ENCODE results near the gene PCYT2. TPM values are rescaled to one million over a fixed set of nuclear protein-coding genes. Genes with fewer than 3 reads are reported as not detected.
A peak's percentile ranks its signal among the peaks of the same experiment; 100 is the strongest.

The PCYT2 gene
- total RNA-seq, 1 donor from 2014 or later, result 40.4 TPM

DNA sequence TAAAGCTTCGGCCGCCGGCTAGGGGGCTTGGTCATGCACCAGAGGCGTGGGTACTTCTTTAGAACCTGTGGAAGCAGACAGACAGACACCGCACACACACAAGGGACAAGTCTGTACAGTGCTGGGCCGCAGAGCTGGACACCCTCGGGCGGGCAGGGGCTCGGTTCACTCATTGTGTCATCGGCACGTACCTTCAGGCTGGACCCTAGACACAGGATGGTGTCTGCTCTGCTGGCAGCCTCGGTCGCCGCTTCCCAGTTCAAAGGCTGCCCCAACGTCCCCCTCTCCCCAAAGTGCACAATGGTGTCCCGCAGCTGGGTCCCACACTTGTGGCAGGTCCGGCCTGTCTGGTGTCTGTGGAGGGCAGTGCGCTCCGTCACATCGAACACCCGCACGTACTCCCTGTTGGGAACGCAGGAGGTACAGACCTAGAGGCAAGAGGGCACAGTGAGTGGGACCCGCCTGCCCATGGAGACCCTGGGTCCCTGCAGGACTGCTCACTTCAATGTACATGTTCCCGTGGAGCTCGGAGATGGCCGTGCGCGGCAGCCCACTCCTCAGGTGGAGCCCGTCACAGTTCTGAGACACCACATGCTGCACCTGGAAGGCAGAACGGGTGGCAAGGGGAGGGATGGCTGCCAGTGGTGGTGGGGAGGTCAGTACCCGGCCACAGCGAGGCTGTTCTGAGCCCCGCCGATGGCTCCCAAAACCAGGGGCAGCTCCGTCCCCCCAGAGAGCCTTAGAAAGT, 3.1 kb upstream of the PCYT2 start:
- no peak for DNase-seq (ENCODE audit: low read depth in 2 of 2)

DNA sequence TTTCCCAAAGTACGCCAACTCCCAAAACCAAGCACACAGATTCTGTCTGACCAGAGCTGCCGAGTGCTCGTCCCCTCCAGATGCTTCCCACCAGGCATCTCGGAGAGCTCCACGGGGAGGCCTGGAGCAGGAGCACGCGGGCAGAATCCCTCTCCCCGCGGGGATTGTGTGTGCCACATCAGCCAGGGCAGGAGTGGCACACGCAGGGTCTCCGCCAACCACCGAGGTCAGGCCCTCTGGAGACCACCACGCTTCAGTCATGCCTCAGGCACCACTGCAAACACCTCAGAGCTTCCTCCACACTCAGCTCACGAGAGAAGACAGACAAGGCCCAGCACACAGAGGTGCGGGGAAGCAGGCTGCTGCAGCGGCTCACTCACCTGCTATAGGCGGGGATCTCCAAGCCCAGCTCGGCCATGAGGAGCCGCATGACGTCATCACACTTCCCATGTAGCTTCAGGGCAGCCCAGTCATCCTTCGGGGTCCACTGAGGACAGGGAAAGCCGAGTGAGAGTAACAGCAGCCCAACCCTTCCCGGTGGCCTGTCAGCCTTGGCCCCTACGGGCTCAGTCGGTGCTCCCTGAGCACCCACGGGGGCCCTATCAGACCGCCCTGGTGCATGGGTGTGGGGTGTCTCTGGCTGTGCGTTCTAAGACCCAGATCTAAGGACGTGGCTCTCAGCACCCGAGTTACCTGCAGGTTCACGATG, 2.3 kb upstream of the PCYT2 start:
- DNase-seq (ENCODE audit: low read depth in 2 of 2), result no peak

DNA sequence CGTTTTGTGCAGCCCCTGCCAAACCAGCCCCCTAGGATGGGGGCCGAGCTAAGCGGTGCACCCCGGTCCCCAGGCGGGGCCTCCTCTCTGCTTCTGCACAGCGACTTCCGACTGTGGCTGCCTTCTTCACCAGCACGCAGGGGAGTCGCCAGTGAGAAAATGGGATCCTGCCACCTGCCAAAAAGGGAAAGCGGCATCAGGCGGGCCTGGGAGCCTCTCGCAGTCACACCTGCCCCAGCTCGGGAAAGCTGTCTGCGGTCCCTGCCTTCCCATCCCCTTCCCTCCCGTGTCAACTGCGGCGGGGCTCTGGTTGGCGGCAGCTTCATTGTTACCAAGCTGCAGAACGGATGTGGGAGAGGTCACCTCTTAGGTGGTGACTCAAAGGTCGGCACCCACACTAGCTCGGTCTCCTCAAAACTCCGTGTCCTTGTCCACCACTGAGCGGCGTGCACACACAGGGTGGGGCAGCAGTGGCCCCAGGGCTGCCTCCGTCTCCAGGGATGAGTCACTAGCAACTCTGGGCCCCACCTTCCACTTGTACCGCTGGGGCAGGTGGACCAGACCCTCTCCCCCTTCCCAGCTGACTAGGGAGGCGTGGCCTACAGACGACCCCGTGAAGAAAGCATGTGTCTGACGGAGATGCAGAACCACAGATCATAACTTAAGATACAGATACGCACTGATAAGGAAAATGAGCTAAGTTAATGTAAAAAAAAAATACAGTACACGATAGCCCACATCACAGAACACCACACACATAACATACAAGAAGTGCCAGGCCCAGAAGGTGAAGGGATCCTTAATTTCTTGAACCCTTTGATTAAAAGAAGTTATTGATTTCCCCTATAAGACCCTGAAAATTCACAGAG, 1.5 kb upstream of the PCYT2 start:
- no peak for DNase-seq (ENCODE audit: low read depth in 2 of 2)

DNA sequence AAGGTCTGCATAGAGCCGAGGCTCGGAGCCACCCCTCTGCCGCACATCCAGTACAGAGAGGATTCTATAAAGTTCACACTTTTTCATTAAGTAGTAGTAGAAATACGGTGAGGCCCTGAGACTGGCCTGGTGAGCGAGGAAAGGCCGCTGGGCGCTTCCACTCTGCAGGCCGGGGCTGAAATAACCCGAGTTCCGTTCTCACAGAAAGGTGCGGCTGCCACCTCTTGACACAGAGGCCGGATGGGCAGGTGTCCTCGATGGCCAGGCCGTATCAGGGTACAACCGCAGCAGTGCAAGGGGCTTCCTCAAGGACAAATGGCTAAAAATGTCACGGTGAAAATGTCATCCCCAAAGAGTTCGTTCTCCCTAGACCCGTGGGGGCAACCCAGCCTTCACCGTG, 770 bp upstream of the PCYT2 start:
- no peak for DNase-seq (ENCODE audit: low read depth in 2 of 2)

DNA sequence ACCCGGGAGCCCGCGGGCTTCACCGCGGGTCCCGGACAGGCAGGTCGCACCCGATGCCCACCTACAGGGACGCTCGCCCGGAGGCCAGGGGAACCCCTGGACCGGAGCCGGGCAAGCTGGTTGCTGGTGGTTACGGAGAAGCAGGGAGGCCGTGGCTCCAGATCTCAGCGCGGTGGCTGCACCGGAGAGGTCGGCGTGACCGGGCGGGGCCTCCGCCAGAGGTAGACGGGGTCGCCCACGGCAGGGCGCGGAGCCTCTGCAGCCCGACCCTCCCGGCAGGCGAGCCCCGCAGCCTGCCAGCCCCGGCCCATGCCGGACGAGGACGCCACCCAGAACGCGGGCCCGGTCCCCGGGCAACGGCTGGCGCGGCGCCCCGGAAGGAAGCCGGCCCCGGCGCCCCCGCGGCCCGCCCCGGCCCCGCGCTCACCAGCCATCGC, 341 bp downstream of the PCYT2 start:
- DNase-seq (ENCODE audit: low read depth in 2 of 2), result peak in 1 of 2 donors; percentile 31

DNA sequence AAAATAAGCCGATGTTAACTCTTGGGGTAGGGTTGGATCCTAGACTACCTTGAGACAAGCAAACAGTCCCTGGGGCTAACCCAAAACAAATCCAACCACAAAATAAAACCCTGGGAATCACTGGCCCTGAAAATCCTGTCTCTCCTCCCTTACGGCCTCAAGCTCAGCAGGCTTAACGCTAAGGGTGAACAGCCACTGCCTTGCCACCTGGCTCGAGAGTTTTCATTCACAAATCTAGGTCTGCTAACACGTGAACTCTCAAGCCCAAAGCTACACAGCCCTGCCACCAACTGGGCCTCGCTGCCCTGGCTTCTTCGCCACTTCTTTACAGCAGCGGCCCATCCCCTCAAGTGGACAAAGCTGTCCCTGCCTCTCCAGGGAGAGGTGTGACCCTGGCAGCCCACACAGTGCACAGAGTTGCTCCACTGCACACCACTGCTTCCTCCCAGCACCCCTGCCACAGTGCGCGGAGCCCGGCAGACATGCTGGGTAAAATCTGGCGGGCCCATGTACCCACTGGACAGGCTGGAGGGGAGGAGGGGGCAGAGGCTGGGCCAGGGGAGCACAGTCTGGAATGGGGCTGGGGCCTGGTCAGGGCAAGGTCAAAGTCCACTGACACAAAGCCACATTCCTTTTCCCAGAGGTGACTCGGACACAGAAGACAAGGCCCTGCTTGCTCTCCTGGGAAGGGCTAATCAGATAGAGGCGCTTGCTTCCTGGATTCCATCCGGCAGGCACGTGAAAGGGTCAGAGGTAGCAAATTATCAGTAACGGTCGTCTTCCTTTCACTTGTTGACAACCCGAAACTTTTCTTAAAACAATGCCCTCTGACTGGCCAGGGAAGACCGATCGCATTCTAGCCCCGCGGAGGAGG, 996 bp downstream of the PCYT2 start:
- peak in 1 of 2 donors; percentile 33 for DNase-seq (ENCODE audit: low read depth in 2 of 2)

DNA sequence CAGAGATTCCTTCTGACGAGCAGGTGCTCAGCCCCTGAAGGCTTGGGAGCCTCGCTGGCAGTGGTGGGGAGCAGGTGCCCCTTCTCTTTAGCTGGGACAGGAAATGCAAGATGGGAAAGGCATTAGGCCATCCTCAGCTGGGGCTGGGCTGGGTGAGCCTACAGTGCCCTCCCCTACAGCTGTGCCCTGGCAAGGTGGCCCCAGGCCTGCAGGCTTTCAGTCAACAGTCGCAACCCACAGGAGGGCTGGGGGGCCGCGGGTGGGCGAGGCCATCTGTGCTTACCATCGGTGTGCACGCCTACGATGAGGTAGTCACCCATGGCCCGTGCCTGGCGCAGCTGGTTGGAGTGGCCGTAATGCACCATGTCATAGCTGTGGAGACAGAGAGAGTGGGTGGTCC, 2.0 kb downstream of the PCYT2 start:
- no peak for DNase-seq (ENCODE audit: low read depth in 2 of 2)

DNA sequence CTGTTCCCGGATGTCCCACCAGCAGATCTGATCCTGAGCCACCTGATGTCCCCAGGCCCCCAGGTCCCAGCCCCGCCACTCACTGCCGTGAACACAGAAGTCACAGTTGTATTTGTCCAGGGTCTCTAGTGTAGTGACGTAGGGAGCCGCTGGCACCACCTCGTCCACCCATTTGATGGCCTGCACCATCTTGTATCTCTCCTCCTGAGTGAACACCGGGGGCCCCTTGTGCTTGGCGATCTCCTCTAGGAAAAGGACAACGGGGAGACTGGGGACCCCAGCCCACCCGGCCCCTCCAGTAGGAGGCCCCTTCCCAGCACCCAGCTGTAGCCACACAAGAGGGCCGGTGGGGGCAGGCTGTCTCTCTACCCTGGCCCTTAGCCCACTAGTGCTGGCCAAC, 2.4 kb downstream of the PCYT2 start:
- DNase-seq (ENCODE audit: low read depth in 2 of 2), result no peak

DNA sequence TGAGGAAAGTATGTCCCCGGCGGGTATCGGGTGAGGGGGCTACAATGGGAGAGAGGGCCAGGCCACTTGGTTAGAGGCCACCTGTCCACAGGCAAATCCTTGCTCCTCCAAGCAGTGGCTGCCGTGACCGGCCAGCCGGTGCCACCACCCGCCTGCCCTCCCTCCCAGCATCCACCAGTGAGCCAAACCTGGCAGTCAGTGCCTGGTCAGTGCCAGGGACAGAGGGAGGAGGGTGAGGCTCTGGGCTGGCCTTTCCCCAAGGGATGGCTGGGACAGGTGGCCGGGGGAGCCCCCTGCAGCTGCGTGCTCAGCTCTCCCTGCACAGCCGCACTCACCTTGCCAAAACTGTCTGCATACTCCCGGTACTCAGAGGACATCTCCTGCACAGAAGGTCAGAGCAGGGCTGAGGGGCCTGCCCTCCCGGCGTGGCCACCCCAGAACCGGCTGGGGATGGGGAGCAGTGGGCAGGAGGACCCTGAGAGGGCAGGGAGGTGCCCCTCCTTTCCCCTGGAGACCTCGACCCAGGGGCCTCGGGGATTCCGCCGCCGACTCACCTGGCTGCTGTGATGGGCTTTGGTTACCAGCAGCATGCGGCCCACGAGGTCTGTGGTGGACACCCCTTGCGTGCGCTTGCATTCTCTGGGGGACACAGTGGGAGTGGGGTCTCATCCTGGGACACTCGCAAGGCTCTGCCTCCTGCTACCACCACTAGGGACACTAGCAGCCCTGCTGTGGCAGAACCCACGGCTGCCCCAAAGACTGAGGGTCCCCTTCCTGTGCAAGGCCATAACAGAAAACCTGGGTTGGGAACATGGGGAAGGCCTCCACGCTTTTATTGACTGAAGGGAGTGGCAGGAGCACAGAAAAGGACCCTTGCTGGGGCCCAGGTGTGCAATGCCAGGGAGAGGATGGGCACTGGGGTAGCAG, 3.7 kb downstream of the PCYT2 start:
- DNase-seq (ENCODE audit: low read depth in 2 of 2), result no peak

DNA sequence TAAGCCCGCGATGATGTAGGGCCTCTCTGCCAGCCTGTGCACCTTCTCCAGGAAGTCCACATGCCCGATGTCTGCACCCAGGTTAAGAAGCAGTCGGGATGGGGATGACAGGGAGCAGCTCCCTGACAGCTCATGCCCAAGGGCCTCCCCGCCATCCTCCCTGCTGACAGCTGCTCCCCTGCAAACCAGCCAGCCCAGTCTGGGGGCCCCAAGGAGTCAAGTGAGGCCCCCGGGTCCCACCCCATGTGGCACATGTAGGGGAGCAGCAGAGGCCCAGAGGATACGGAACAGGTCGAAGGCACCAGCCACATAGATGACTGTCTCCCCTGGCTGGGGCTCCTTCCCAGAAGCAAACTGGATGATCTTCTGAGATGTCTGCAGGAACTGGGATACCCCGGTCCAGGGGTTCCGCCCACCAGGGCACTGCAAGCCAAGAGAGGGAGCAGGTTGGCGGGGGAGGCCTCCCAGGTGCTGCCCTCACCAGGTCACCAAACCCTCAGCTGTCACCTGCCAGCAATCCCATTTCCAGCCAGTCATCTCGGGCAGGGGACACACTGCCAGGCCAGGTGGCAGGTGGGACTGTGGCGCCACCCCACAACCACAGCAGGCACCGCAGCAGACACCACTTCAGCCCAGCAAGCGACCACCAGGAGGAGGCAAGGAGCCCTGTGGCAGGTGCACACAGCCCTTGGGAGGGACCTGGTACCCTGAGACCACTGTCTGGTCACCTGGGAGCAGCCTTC, 4.6 kb downstream of the PCYT2 start:
- DNase-seq (ENCODE audit: low read depth in 2 of 2), result no peak

DNA sequence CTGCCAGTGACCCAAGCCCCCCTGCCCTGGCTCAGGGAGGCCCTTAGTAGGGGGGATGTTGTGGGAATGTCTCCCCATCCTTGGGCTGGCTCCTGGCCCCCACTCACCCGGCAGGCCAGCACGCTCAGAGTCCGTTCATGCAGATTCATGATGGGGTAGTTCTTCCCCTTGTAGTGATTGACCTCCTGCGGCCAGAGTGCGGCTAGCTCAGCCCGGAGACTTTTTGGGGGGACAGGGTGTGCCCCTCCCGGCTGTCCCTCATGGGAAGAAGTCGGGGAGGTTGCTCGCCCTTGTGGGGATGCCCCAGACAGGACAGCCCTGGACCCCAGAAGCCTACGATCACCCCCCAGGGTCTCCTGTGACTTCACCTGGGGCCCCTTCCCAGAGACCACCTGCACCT, 5.2 kb downstream of the PCYT2 start:
- no peak for DNase-seq (ENCODE audit: low read depth in 2 of 2)

DNA sequence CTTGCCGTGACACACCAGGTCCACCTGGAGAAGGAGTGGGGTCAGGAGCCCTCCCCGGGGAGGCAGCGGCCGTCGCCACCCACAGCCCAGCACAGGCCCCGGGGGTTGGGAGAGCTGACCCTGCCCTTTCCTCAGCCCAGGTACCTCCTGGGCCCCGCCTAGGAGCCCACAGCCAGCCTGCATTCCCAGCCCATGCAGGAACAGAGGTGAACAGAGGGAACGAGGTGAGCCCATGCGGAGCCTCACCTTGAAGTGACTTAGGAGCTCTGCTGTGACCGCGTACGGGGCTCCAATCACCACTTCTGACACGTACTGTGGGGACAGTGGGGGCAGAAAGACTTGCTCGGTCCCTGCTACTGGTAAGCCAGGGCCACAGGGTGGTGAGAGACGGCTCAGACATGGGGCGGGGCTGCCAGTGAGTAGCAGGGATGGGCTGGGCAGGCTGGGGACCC, 5.7 kb downstream of the PCYT2 start:
- DNase-seq (ENCODE audit: low read depth in 2 of 2), result no peak

DNA sequence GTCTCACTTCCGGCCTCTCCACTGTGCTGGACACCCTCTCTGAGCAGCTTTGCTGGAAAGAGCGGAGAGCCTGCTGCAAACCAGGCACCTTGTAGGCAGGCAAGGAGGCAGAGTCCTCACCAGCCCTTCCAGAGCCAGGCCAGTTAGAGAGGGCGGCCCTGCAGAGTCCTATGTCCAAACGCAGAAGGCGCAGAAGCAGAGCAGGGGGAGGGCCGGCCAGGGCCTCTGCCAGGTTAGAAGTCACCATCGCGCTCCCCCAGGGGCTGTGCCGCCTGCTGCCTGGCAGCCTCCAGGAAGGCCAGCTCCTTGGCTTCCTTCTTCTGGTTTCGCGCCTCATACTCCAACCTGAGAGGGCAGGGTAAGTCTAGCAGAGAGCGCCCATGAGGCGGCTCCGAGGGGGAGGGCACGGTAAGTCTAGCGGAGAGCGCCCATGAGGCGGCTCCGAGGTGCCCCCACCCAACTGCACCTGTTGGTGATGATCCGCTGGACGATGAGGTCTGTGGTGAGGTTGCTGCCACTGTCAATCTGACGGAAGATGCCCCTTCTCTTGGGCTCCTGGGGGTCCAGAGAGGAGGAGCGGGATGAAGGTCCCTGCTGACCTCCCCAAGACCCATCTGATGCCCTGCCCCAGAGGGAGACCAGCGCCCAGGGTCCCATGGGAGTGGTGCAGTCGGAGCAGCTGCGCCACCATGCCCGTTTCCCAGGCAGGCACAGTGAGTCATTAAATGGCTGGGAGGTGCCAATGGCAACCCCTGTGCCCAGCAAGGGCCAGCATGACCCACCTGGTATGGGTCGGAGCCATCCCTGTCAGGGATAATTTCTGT, 6.4 kb downstream of the PCYT2 start:
- no peak for DNase-seq (ENCODE audit: low read depth in 2 of 2)

DNA sequence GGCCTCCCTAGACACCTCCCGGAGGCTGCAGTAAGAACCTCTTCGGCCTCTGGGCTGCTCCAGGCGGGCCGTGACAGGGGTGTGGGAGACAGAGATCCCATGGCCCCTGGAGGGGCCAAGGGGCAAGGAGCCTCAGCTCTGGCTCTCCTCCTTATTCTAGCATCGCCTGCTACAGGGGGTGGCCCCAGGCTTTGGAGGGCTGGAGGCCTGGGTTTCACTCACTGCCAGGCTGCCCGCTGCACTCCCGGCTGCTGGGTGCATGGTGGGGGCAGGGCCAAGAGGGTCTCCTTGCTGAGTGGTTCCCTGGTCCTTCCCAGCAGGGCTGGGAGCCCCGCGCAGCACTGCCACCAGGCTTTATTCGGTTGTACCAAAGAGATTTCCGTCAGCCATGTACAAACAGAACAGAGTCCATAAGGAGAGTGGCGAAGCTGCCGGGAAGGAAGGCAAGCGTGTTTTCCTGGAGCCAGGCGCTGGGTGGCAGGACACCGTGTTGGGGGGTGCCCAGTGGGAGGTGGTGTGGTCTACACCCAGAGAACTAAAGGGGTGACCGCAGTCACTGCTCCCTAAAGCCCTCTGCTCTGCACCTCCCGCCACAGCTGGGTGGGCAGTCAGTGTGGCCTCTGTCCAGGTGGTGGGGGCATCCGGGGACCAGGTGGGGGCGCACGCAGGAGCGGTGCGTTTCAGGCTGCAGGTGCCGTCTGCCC, 7.2 kb downstream of the PCYT2 start:
- DNase-seq (ENCODE audit: low read depth in 2 of 2), result no peak

DNA sequence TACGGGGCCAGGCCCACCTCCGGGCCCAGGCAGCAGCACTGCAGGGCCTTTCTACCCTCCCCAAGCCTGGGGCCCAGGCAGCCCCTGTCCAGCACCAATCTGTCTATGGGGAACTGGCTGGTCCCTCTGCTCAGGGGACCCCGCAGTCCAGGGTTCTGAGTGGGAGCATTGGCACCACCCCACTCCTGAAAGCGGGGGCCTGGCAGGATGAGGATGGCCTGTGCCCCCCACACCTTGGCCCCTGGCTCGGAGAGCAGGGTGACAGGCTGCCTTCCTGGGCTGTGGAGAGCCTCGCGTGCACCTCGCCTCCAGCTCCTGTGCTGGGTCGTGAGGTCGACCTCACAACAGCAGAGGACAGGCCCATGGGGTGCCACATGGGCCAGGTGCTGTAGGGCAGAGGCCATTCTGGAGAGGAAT, 7.8 kb downstream of the PCYT2 start:
- no peak for DNase-seq (ENCODE audit: low read depth in 2 of 2)

DNA sequence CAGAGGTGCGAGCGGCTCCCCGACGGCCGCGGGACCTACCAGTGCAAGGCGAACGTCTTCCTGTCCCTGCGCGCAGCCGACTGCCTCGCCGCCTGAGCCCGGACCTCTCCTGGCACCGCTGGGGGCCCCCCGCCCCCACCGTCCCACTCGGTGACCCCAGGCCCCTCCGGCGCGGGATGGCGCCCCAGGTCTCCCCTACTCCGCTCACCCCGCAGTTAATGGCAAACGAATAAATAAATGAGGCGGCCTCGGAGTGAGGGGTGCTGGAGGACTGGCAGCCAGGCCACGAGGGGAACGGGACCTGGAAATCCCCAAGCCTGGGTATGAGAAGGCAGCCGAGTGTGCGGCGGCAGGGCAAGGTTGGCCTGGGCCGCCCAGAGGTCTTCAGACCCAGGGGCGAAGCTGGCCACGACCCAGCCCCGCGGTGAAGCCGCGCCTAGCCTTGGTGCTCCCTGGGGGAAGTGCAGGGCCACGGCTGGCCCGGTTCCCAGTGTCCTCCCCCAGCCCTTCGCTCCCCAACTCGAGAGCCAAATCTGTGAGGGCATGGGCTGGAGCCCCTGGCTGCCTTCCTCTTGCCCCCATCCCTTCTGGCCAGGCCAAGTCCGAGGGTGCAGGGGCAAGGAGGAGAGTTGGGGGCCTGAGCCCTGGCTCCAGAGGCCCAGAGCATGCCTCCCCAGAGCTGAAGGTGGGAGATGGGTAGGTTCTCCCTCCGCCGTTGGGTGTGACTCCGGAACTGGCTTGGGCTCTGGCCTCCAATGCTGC, 8.4 kb downstream of the PCYT2 start:
- no peak for DNase-seq (ENCODE audit: low read depth in 2 of 2)

Data from dermis microvascular lymphatic vessel endothelial cell (primary cell).